AG08395 (cell line): ENCODE data around the gene SWT1.
A peak's percentile ranks its signal among the peaks of the same experiment; 100 is the strongest.

Experiments
- DNase-seq: peaks from one replicate; pipeline ENCODE4 v3.0.0; 2012; ENCODE audit warnings: mixed read lengths, low spot score

SWT1 gene

DNA sequence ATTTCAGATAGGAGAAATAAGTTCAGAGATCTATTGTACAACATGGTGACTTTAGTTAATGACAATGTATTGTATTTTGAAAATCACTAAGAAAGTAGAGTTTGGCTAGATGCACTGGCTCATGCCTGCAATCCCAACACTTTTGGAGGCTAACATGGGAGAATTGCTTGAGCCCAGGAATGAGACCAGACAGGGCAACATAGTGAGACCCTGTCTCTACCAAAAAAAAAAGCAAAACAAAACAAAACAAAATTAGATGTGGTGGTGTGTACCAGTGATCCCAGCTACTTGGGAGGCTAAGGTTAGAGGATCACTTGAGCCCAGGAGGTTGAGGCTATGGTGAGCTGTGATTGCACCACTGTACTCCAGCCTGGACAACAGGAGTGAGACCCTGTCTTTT lies 132.9 kb downstream of the SWT1 start:
- DNase-seq = no peak

DNA sequence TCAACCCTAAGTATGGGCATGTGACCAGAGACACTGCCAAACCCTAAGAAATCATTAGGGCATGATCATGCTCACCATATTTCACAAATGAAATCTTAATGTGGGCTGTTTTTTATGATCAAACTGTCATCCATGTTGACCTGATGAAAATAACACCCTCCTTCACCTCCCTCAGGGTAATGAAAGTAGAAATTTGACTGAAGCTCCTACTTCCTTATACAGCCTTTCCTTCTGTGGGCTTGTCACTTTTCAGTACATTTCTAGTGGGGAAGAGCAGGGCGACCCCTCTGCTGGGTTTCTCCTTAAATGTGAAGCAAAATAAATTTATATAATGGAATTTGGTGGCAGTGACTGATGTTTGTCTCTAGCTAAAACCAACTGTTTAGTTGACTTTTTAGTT lies 134.2 kb downstream of the SWT1 start:
- no peak for DNase-seq

DNA sequence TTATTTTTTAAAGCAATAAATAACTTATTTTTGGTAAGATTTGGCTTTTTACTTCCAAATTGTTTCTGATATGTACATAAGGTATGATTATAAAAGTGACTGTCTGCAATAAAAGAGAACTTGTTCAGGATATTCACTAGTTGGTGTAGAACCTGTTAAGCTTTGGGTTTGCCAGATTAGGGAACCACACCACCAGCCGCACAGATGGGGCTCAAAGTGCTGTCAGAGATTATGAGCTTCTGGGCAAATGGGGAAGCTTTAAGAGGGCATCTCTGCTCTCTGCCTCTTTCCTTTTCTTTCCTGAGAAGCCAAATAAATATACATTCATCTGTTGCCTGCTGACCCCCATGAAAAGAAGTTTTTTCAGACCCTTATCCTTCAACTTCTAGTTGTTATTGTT lies 134.7 kb downstream of the SWT1 start:
- DNase-seq = no peak

DNA sequence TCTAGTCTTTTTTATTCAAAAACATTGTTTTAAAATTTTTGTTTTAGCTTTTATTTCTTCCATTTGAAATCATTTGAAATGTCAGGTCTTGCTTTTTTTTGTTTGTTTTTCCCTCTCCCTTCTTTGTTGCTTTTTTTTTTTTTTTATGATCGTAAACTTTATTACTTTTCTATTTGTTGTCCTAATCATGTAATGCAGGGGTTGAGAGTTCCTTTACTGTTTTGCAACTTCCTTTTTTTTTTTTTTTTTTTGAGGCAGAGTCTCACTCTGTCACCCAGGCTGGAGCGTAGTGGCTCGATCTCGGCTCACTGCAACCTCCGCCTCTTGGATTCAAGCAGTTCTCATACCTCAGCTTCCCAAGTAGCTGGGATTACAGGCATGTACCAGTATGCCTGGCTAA lies 135.3 kb downstream of the SWT1 start:
- no peak for DNase-seq

DNA sequence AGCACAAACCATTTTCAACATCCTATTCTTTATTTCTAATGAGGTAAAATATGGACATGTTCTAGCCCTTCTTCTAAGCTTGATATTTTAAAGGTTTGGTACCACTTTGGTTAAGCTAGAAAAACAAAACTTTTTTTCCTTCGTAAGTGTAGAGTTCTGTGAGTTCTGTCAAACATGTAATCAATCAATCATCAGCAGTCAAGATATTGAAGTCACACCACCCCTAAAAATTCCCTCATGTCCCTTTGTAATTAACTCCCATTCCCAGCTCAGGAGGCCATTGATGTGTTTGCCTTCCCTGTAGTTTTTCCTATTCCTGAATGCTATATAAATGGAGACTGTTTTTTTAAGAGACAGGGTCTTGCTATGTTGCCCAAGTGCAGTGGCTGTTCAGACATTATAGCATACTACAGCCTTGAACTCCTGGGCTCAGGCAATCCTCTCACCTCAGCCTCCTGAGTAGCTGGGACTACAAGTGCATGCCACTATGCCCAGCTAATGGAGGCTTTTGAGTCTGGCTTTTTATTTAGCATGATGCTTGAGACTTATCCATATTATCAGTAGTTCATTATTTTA lies 137.1 kb downstream of the SWT1 start:
- no peak for DNase-seq

DNA sequence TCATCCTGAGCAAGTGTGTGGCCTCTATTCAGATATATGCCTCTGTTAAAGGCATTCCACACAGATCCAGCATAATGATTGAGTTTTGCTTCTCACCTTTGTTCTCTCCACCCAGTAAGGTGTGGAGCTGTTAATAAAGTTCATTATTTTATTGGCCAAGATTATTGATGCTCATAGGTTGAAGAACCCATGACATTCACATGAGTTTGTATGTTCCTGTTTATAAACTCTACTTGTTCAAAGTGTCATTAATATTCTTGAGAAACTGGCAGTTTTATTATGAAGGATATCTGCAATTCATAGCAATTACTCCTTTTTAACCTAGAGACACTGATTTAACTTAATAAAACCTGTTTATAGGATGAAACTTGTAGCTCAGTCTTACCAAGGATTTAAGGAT lies 138.1 kb downstream of the SWT1 start:
- no peak for DNase-seq

DNA sequence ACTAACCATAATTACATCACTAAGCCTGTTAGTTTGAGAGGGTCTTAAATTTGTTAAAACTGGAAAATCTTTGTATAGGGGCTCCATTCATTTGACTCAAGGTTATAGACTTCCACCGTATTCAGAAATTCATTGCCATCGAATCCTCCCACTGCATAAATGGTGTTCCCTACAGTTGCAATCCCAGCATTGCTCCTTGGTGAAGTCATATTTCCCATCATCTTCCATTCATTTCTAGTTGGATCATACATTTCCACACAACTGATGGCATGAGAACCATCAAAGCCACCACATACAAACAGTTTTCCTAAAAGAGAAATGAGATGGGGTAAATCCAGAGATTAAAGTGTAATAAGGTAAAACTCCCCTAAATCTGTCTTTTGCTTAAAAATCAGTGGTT lies 141.0 kb downstream of the SWT1 start:
- DNase-seq = peak; percentile 7

DNA sequence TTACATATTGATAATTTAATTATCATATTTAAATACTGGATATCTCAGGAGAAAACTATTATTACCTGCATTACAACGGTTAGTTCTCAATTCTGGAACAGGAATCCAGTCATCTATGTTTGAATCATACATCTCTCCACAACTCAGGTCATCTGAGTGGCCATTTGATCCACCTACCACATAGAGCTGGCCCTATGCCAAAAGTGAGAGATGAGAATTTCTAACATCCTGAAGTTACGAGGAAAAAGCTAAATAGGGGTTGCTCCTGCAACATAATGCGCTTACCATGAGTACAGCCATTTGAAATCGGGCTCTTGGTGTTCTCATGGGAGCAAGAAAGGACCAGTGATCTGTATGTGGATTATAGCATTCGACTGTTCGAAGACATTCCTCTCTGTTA lies 143.2 kb downstream of the SWT1 start:
- no peak for DNase-seq

DNA sequence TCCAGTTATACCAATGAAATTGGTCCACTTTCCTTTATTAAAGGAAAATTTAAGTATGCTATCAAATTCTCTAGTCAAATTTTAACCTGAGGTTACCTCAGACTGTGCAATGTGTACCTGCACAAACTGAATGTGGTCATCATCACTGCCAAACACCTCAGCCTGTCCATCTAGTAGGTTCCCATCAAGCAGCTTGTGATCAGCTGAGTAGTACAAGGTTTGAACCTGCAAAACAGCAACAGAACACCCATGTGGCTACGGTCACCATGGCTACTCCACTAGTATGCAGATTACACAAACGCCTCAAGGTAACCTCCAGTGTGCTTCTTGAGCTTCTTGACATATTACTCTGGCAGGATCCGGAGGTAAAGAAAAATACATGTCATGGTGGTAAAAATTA lies 148.5 kb downstream of the SWT1 start:
- no peak for DNase-seq

DNA sequence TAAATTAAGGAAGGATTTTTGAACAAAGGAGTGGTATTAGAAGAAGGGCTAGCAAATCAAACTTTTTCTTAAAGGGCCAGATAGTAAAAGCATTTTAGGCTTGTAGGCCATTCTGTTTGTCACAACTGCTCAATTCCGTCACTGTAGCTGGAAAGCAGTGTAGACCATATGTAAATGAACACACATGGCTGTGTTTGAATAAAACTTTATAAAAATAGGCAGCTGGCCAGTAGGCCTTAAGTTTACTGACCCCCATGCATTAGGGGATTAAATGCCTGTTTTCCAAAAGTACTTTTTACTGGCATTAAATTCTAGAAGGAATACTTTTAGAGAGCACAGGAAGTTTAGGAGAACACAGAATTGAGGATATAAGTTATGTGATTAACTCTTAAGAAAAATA lies 151.2 kb downstream of the SWT1 start:
- no peak for DNase-seq

DNA sequence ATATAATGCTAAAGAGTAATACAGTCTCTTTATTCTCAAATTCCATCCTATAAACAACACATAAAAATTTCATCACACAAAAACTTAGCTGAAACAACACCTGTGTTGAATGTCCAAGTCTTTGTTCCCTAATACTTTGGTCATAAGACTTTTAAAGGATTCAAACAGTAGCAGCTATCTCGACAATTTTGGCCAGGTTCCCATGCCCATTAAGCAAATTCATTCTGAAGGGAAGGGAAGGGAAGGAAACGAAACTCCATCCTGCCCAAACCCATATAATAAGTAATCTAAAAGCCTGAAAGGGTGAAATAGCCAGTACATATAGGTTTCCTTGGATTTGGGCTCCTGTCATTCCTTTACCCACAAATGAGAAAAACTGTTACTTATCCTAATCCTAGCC lies 152.6 kb downstream of the SWT1 start:
- no peak for DNase-seq

DNA sequence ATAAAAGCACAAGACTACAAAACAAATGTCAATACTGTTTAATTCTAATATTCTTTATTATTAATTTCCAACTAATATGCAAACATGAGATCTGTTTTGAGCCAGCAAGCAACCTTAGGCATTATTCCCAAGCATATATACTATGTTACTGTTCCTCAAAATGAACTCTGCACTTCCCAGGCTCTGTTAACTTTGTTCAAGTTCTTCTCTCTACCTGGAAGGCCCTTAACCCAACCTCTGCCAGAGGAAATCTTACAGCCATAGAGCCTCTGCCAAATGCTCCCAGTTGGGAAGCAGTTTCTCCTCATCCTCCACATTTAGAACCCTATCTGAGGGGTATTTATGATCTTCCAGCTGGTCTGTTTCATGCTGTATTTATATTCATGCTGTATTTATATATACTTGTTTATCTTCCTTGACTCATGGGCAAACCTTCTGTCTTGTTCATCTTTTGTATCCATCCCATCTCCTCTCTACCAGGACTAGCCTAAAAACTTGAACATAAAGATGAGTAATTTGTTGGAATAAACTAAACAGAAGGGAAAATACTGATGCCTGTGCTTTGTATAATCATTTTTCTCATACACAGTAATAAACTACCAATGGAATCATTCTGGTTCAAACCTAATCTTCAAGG lies 154.7 kb downstream of the SWT1 start:
- DNase-seq = no peak

DNA sequence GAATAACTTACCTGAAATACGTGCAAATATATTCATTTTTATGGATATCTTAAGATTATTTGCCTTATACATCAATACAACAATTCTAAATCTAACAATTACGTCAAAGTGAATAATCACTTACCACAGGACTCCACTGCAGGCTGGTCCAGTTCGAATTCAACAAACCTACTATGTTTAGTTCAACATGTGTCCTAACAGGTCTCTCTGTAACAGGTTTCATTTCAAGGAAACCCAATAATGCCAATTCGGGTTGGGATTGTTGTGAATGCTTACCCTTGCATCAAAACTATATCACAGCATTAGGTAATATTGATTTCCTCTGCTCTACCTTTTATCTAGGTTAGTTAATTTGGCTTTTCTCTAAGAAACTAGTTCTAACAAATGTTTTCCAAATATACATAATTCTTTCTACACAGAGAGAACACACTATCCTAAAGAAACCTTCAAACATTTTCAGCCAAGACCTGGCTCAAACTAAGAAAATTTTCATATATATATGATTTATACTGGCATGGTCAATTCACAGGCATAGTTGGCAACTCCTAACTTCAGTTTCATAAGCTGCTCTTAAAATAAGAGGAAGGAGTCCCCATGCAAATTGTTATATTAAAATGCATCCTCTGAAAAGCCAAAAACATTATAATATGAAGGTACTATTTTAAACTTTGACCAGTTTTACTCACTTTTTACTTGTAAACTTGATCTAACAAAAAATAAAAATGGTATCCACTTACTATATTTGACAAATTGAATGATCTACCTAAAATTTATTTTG lies 155.6 kb downstream of the SWT1 start:
- no peak for DNase-seq

DNA sequence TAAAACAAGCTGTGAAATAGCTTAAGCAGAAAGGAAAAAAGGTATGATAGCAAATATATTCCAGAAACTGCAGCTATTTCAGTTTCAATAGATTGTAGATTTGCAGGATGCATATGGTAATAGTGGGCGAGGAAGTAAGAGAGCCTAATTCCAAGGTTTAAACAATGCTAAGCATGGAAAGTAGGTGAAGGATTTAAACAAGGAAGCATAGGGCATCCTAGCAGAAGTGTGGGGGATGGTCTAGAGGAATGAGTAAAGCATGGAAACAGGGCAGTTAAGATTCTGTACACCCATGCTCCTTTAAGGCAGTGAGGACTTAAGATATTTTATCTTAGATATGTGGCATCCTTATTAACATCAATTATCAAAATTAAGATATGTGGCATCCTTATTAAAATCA lies 157.4 kb downstream of the SWT1 start:
- DNase-seq = no peak

DNA sequence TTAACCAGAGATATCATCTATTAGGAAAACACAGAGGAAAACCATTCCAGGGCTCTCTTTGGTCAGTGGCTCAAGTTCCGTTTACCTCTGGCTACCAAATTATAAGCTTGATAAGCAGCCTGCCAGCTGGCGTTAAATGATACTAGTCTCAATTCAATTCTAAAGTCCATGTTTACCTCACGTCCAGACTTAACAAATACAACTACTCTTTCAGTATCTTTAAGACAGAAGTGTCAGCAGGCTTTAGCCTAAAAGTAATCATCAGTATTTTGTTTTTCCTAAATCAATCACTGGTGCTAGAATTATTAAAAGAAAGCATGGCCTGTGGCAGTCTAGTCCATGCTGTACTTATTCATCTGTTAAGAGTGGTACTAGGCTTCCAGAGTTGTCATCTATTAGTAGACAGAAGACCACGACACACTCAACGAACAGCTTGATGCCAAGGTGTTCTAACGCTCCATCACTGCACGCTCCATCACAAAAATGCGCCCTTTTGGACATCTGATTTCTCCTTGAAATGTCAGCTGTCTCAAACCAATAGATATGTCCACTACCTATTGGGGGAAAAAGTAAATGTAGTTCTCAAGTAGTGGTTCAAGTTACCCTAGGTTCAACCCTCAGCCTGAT lies 158.6 kb downstream of the SWT1 start:
- no peak for DNase-seq

DNA sequence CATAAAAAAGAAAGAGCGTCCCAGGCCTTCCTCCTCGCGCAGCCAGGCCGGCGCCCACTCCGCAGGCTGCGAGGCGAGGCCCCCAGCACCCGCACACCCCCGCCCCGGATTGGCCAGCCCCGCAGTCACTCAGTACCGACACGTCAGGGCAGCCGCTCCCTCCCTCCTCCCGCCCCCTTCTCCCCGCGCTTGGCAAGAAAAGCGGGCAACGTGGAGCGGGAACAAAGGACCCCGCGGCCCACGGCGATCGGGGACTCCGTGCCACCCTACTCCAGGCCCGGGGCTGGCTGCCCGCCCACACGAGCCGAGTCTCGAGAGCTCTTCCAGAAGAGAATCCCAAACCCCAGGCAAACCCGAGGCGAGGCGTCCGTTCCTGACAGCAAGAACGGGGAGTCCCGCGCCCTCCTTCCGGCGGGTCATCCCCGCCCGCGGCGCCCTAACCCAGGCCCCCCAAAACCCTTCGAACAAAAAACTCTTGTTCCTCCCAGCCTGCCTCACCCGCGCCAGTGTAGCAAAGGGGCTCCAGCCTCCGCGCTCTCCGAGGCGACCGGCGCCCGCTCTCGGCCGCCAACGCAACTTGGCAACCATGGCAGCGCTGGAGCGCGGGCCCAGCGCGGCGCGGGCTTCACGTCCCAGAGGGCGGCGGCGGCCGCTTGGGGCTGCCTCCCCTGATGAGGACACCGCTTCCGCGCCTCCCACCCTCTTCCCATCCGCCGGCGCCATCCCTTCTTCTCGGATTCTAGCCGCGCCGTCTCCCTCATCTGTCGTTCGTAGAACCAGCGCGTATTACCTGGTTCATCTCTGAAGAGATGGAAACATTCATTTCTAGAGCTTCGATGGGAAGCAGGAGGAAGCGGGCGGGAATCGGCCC lies 159.4 kb downstream of the SWT1 start:
- DNase-seq = peak; percentile 92

DNA sequence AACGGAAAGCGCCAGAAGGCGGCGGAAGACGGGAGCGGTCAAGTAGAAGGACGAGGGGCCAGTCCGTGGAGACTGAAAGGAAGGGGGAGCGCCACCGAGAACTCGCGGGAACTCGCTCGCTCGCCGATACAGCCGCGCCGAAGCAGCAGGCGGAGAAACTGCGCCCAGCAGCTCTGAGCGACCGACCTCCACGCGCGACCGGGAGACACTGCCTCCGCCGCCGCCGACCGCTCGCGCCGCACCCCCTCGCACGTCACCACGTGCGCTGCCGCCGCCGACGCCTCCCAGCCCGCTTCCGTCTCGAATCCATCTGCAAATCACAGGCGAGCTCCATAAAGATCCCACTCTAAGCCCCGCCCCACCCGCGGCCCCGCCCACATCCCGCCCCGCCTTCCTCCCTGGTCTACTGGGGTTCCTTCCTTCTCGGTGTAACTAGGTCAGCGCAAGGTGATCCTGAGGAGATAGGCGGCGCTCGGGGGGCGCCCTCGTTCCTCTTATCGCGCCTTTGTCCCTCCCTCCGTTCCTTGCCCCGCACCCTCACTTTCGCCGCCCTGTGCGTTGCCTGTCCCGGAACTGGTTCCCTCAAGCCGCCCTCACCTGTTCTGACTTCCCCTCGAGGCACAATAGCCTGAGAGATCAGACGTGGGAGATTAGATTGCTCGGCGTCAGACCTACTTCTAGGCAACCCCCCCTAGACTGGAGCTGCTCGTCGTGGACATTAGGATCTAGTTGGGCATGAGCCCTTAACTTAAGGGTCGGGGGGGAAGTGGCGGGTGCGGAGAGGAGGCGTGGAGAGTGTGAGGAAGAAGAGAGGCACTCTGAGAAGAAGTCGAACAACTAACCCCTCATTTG lies 160.3 kb downstream of the SWT1 start, which contains the start of gene IVNS1ABP:
Gene IVNS1ABP (minus strand): TSS at position 210 of the 852 bp plus-strand sequence. CDS start 7,750 bp downstream, outside the sequence.
- peak; percentile 96 for DNase-seq

DNA sequence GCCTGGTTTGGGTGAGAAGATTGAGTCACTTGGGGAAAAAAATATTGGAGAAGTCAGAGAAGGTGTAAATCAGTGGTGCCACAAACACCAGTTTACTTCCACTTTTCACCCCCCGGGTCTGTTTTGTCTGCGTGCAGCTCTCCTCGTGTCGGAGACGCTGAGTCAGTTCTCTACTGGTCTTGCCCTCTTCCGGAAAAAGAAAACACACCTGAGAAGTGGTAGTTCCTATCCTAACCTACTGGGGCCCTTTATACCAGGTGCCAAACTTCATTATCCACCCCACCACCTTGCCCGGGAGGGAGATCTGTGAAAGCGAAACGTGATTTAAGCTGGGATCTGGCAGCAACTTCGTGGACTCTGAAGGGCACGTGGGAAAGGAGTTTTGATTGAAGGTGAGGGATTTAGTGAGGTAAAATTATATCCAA lies 160.9 kb downstream of the SWT1 start:
- peak; percentile 8 for DNase-seq

DNA sequence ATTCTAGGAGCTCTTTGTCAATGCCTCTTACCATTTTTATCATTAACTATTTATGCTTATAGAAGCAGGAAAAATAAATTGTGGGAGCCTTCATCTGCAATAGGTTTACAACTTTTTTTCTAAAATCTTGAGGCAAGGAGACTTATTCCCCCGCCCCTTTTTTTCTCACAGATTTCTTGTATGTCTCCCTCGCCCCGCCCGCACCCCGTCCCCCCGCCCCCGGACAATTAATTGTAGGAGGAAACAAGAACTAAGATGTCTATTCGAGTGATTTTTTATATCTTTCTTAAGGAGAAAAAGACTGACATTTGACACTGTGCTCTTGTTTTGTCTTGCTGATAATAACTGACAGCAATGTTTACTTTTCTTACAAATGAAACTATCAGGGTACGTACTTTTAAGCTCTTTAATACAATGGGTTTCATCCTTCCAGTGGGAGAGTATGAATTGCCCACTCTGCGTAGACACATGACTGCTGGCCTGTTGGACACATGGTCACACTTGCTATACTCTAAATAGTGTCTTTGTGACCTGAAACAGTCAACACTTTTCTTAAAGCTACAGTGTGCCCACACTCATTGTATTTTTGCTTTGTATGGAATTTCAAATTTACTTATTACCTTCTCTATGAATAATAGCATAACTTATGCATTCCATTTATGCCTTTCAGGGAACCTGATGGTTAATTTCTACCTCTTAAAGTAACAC lies 161.6 kb downstream of the SWT1 start:
- no peak for DNase-seq

DNA sequence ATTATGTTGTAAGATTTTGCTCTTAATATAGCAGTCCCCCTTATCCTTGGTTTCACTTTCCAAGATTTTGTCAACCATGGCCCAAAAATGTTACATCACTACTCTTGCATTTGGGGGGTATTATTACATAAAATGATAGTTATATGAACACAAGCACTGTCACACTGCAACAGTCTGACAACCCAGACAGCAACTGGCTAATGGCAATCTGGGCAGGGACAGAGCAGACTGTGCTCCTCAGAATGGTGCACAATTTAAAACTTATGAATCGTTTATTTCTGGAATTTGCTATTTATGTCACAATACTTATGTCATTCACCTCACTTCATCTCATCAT lies 162.1 kb downstream of the SWT1 start:
- DNase-seq = no peak
